CD4-positive, alpha-beta T cell (primary cell): ENCODE data around the gene OXSR1. TPM values are rescaled to one million over a fixed set of nuclear protein-coding genes. Genes with fewer than 3 reads are reported as not detected.

Experiments
- ATAC-seq: fragments of 200-7000 bp; cut with Tn5 transposase; one replicate; pipeline ENCODE4 v1.10.0; 2022; ENCODE audit warnings: mild to moderate bottlenecking; ENCODE audit not compliant: poor library complexity
- CTCF ChIA-PET: fragments of 350-600 bp; sonication (Branson Sonifier 250); formaldehyde crosslinking; loops from one replicate; lab custom pipeline; 2021; ENCODE audit warnings: antibody characterized with exemption, inconsistent platforms; lab: Charles Lee
- POLR2A ChIA-PET: fragments of 350-600 bp; sonication (Branson Sonifier 250); formaldehyde crosslinking; loops from one replicate; lab custom pipeline; 2021; ENCODE audit warnings: antibody characterized with exemption, inconsistent platforms; lab: Charles Lee
- DNase-seq, 14 experiments: peaks; one replicate each; pipeline ENCODE4 v3.0.0-alpha.2; 2013 to 2020; ENCODE audit warnings: mixed read lengths in 2 of 14
- H3K27ac ChIP-seq, 2 donors: one replicate each; pipeline versions ENCODE4 v1.5.1 to v1.7.0; 2013; ENCODE audit warnings: low read length in 2 of 2, low read depth in 1 of 2, mild to moderate bottlenecking in 1 of 2
- H3K27me3 ChIP-seq, 2 experiments: 1 replicate in 1 of 2; 2 replicates in 1 of 2; pipeline versions ENCODE4 v1.6.1 to v1.7.0; 2013; ENCODE audit warnings: low read length in 2 of 2, control low read depth in 1 of 2, mild to moderate bottlenecking in 1 of 2, moderate library complexity in 1 of 2; ENCODE audit not compliant: insufficient read depth in 2 of 2, control insufficient read depth in 1 of 2
- H3K36me3 ChIP-seq: one replicate; pipeline ENCODE4 v1.6.1; 2013; ENCODE audit warnings: low read length, control low read depth; ENCODE audit not compliant: insufficient read depth
- H3K4me1 ChIP-seq: one replicate; pipeline ENCODE4 v1.6.1; 2013; ENCODE audit warnings: low read length, control low read depth; ENCODE audit not compliant: insufficient read depth
- H3K4me3 ChIP-seq: one replicate; pipeline ENCODE4 v1.5.1; 2013; ENCODE audit warnings: mild to moderate bottlenecking, low read length, moderate library complexity
- H3K9me3 ChIP-seq, 2 experiments: 1 replicate in 1 of 2; 2 replicates in 1 of 2; pipeline versions ENCODE4 v1.6.1 to v1.7.0; 2013; ENCODE audit warnings: low read length in 2 of 2, mild to moderate bottlenecking in 2 of 2, control low read depth in 1 of 2, moderate library complexity in 1 of 2; ENCODE audit not compliant: control insufficient read depth in 1 of 2, insufficient read depth in 1 of 2
- H3K27ac Mint-ChIP-seq: one replicate; pipeline ENCODE4 v1.8.0; 2020; ENCODE audit warnings: mixed read lengths
- H3K27me3 Mint-ChIP-seq: one replicate; pipeline ENCODE4 v1.8.0; 2021; ENCODE audit warnings: mixed read lengths
- H3K36me3 Mint-ChIP-seq: one replicate; pipeline ENCODE4 v1.8.0; 2021; ENCODE audit warnings: low read depth, mixed read lengths
- H3K4me1 Mint-ChIP-seq: one replicate; pipeline ENCODE4 v1.8.0; 2021; ENCODE audit warnings: low read depth, mixed read lengths
- H3K4me3 Mint-ChIP-seq: one replicate; pipeline ENCODE4 v1.8.0; 2020; ENCODE audit warnings: mild to moderate bottlenecking, mixed read lengths
- H3K9me3 Mint-ChIP-seq: one replicate; pipeline ENCODE4 v1.8.0; 2020; ENCODE audit warnings: mixed read lengths
- intact Hi-C, 2 experiments: fragments of 100-400 bp; cut with DNase I in 1 of 2; cut with micrococcal nuclease in 1 of 2; formaldehyde crosslinking; loops; one replicate each; pipeline versions ENCODE4 v1.15.1 to v1.9.0; 2023 to 2025; cut with DNase I, micrococcal nuclease
- total RNA-seq, 174 experiments: library from RNA in 2 of 174; stranded (reverse) in 2 of 174; gene quantifications; one replicate each; pipeline ENCODE4 v1.2.3 and lab custom pipeline; 2021 to 2026
- TF ChIP-seq, protein P1 (sequence below): fragments of 200-600 bp; IDR thresholded peaks from one replicate; pipeline ENCODE4 v1.8.0; 2022; ENCODE audit warnings: antibody characterized with exemption, mild to moderate bottlenecking

Gene OXSR1
- total RNA-seq, 2 experiments from 2014 or later = 28.3 to 30.3 TPM

GRCh38 chr3:38148311-38148882 lies 16.9 kb upstream of the OXSR1 start:
- Mint-ChIP-seq H3K27ac (no peak overlapping the region), H3K4me3 (no peak overlapping the region), H3K9me3 (no peaks in the 10 kb centered on the region), H3K27me3 (no peaks in the 10 kb centered on the region), H3K36me3 (peaks cover 11% of the 10 kb centered on the region), H3K4me1 (peaks cover 30% of the 10 kb centered on the region)
- ATAC-seq = no peak
- Histone ChIP-seq H3K9me3 (peaks cover 0 to 17% of the 10 kb centered on the region in 2 experiments), H3K4me3 (no peak overlapping the region), H3K27me3 (no peaks in the 10 kb centered on the region), H3K36me3 (no peaks in the 10 kb centered on the region), H3K27ac (no peak overlapping the region), H3K4me1 (peaks cover 19% of the 10 kb centered on the region)
- TF ChIP-seq, protein P1, sequence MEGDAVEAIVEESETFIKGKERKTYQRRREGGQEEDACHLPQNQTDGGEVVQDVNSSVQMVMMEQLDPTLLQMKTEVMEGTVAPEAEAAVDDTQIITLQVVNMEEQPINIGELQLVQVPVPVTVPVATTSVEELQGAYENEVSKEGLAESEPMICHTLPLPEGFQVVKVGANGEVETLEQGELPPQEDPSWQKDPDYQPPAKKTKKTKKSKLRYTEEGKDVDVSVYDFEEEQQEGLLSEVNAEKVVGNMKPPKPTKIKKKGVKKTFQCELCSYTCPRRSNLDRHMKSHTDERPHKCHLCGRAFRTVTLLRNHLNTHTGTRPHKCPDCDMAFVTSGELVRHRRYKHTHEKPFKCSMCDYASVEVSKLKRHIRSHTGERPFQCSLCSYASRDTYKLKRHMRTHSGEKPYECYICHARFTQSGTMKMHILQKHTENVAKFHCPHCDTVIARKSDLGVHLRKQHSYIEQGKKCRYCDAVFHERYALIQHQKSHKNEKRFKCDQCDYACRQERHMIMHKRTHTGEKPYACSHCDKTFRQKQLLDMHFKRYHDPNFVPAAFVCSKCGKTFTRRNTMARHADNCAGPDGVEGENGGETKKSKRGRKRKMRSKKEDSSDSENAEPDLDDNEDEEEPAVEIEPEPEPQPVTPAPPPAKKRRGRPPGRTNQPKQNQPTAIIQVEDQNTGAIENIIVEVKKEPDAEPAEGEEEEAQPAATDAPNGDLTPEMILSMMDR = no peak
- ChIA-PET POLR2A (interaction anchor here (0.9 to 1.1 kb wide), 2 partner anchors 11 to 16 kb away, joined by 3 to 5 read pairs; partner anchors contain the start of genes ACAA1 and OXSR1), CTCF (no interaction called here)
- DNase-seq = peak in 3 of 14 experiments; percentile 26 to 43 (median 32)
- intact Hi-C loops = no loop called here

- no peak overlapping the region for H3K27ac ChIP-seq
- intact Hi-C loops = no loop called here
- H3K4me3 ChIP-seq = no peak overlapping the region
- TF ChIP-seq, protein P1 = no peak
- H3K4me1 Mint-ChIP-seq = peaks cover 30% of the 10 kb centered on the region
- POLR2A ChIA-PET = interaction anchor here (0.9 kb wide), 1 partner anchor 9 kb away, joined by 3 read pairs; no protein-coding TSS in a partner anchor
- no peaks in the 10 kb centered on the region for H3K36me3 ChIP-seq
- H3K36me3 Mint-ChIP-seq = peaks cover 11% of the 10 kb centered on the region
- no peak for ATAC-seq
- H3K4me3 Mint-ChIP-seq = no peak overlapping the region
- CTCF ChIA-PET = interaction anchor here (0.8 kb wide), 1 partner anchor 48 kb away, joined by 3 read pairs; no protein-coding TSS in a partner anchor
- H3K27me3 Mint-ChIP-seq = no peaks in the 10 kb centered on the region
- H3K4me1 ChIP-seq = peaks cover 19% of the 10 kb centered on the region
- no peaks in the 10 kb centered on the region for H3K27me3 ChIP-seq
- no peak for DNase-seq
- H3K9me3 ChIP-seq = peaks cover 0 to 17% of the 10 kb centered on the region in 2 experiments
- no peaks in the 10 kb centered on the region for H3K9me3 Mint-ChIP-seq
- peak overlapping the region; percentile 41 for H3K27ac Mint-ChIP-seq
Observed at GRCh38 chr3:38149708-38150107, 15.6 kb upstream of the OXSR1 start.

DNA sequence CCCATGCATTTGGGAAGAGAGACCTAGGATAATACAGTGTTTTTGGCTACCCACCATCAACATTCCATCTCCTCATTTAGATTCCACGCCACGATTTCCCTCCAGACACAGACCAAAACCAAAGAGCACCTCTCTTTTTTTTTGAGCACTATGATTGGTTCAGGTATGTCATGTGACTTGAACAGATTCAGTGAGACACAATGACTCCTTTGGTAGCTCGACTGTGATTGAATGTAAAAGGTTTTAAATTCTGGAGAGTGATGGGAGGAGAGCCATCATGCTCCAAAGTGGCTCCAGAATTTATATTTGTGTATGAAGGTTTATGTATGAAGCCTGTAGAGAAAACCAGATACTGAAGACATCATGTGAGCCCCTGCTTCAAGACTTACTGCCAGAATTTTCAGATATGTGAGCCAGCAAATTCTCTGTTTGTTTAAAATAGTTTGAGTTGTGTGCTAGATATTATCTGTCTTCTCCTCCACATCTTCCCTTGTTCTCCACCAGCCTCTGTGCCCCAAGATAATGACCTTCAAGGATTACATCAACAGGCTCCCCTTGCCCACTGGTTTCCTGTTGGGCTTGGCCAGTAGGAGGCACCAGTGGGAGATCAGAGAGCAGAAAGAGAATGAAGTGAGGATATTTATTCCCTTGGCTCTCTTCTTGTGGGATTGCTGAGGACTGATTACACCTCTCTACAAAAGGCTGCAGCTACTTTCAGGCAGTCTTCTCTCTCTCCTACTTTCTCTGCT lies 14.4 kb upstream of the OXSR1 start:
- Mint-ChIP-seq H3K9me3 (no peaks in the 10 kb centered on the region), H3K4me3 (no peak overlapping the region), H3K4me1 (peaks cover 30% of the 10 kb centered on the region), H3K36me3 (peaks cover 8% of the 10 kb centered on the region), H3K27ac (peak overlapping the region; percentile 85), H3K27me3 (no peaks in the 10 kb centered on the region)
- DNase-seq (no peak), ATAC-seq (no peak)
- Histone ChIP-seq H3K9me3 (peaks cover 0 to 17% of the 10 kb centered on the region in 2 experiments), H3K4me3 (no peak overlapping the region), H3K27me3 (no peaks in the 10 kb centered on the region), H3K27ac (peak overlapping the region in 1 of 2 donors; percentile 69), H3K36me3 (no peaks in the 10 kb centered on the region), H3K4me1 (peaks cover 19% of the 10 kb centered on the region)
- TF ChIP-seq, protein P1 = no peak
- intact Hi-C loops = no loop called here
- ChIA-PET CTCF (no interaction called here), POLR2A (no interaction called here)
